Activated gamma-delta T cell treated with anti-CD3 and anti-CD28 coated beads, Interleukin-2, amount 50 U/mL, for 16 hours (primary cell): ENCODE measurements around the gene KIF11.
"Not testable (repeated sequence)": the region's sequence is repeated elsewhere in the genome, so short reads cannot be mapped to it uniquely, and the experiment has no call there.

ENCODE experiments used
- DNase-seq: peaks from one replicate; pipeline ENCODE4 v3.0.0-alpha.2; 2020; ENCODE audit warnings: low read depth

The KIF11 gene

DNA sequence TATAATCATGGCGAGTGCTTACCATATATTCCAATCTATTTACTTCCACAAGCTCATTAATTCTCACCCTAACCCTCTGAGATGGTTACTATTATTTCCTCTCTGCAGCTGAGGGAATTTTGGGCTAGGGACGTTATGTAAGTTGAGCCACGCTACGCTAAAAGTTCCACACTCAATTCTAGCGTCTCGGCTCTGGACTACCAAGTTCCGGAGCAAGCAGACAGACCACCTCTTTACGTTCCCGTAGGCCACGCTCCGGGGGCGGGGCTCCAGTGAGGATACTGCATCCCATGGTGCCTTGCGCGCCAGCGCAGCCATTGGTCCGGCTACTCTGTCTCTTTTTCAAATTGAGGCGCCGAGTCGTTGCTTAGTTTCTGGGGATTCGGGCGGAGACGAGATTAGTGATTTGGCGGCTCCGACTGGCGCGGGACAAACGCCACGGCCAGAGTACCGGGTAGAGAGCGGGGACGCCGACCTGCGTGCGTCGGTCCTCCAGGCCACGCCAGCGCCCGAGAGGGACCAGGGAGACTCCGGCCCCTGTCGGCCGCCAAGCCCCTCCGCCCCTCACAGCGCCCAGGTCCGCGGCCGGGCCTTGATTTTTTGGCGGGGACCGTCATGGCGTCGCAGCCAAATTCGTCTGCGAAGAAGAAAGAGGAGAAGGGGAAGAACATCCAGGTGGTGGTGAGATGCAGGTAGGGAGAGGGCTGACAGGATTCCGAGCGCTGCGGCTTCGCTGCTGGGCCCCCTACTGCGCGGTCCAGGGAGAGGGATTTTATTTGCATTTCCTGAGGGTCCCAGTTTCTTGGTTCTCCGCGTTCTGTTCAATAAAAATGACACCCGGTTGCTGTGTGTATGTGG is at the start of gene KIF11:
KIF11 (plus strand) TSS at position 370 of the 858 bp plus-strand sequence; CDS start at position 616, 246 bp downstream.
- peak; percentile 93 for DNase-seq

DNA sequence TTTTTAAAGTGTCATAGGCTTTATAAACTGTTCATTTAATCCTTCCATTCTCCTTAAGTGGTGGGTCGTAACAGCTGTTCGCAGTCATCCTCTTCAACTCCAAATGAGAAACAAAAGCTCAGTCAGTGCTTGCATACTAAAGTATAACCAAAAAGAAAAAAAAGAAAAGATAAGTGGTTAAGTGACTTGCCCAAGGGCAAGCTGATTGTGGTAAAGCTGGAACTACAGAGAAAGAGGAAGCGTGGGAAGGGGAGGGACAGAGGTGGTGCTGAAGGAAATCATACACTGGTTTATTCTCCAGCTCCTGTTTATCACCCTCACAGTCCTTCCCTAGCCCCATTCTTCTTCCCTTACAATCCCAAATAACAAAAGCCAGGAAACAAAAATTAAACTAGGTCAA is 48.6 kb upstream of the KIF11 start:
- no peak for DNase-seq

DNA sequence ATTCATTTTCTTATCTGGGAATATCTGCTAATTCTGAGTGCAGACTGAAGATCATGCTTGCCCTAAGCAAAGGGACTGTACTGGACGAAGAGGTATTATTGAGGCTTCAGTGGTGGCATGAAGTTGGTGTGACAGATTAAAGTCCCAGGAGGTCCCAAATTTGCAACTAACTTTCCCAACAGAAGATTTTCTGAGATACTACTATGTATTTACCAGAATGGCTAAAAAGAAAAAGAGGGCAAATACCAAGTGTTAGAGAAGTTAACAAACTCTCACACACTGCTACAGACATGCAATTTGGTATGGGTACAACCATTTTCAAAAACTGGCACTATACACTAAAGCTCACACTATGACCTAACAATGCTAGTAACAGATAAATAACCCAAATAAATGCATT is 47.4 kb upstream of the KIF11 start:
- no peak for DNase-seq

DNA sequence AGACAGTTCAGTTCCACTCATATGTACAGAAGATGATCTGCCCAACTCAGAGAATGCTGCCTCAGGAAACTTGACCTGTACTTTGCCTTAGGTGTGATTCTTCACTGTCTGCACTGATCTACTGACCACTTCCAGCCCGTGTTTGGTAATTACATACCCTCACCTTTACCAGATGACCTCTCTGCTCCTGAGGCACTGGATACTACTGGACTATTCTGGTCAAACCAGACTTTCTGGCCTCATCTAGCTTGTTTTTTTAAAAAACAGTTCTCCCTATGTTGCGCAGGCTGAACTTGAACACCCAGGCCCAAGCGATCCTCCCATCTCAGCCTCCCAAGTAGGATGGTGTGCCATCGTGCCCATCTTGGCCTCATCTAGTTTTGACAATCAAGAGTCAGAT is 45.3 kb upstream of the KIF11 start:
- DNase-seq: no peak

DNA sequence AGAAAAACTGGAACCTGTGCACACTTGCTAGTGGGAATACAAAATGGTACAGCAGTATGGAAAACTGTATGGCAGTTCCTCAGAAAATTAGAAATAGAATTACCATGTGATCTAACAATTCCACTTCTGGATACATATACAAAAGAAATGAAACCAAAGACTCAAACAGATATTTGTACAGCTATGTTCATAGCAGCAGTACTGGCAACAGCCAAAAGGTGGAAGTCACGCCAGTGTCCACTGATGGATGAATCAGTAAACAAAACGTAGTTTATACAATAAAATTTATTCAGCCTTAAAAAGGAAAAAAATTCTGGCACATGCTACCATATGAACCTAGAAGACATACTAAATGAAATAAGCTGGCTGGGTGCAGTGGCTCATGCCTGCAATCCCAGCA is 42.0 kb upstream of the KIF11 start:
- DNase-seq: no peak

DNA sequence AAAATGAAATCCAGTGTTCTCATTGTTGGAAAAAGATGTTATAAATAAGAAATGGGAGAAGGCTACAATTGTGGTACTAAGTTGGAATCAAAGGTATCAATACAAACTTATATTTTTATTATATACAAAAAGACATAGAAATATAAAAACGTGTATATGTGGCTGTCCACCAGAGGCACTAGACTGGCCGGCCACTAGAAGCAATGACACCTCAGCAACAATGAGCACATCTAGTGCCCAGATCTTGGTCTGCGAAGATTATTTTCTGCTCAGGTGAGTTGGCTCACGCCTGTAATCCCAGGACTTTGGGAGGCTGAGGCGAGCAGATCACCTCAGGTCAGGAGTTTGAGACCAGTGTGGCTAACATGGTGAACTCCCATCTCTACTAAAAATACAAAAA is 40.6 kb upstream of the KIF11 start:
- DNase-seq: no peak

DNA sequence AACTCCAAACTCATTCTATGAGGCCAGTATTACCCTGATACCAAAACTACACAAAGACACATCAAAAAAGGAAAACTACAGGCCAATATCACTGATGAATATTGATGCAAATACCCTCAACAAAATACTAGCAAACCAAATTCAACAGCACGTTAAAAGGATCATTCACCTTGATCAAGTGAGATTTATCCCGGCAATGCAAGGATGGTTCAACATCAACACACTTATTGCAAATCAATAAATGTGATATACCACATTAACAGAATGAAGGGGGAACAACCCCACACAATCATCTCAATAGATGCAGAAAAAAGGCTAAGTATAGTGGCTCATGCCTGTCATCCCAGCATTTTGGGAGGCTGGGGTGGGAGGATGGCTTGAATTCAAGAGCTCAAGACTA is 39.0 kb upstream of the KIF11 start:
- DNase-seq: no peak

DNA sequence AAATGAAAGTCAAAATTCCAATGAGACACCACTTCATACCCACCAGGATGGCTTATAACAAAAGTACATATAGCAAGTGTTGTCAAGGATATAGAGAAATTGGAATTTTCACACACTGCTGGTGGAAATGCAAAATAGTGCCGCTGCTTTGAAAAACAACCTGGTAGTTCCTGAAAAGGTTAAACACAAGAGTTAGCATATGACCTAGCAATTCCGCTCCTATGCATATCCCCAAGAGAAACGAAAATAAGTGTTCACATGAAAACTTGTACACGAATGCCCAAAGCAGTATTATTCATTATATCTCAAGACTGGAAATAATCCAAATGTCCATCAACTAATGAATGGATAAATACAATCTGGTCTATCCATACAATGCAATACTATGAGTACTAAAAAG is 33.9 kb upstream of the KIF11 start:
- no peak for DNase-seq

DNA sequence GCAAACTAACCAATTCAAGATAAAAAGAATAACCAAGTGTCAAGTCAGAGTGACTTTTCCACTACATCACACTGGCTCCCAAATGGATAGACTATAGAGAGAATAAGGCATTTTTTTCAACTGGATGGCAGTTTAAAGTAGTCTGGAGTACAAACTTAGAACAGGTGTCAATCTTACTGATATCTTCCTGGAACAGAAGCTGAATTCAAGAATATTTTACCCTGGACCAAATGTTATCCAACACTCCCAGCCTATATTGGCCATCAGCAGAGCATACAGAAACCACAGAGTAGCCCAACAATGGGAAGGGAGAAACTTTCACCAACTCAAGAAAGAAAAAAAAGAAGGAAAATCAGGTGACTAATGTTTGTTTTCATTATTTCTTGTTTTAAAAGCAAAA is 30.5 kb upstream of the KIF11 start:
- no peak for DNase-seq

DNA sequence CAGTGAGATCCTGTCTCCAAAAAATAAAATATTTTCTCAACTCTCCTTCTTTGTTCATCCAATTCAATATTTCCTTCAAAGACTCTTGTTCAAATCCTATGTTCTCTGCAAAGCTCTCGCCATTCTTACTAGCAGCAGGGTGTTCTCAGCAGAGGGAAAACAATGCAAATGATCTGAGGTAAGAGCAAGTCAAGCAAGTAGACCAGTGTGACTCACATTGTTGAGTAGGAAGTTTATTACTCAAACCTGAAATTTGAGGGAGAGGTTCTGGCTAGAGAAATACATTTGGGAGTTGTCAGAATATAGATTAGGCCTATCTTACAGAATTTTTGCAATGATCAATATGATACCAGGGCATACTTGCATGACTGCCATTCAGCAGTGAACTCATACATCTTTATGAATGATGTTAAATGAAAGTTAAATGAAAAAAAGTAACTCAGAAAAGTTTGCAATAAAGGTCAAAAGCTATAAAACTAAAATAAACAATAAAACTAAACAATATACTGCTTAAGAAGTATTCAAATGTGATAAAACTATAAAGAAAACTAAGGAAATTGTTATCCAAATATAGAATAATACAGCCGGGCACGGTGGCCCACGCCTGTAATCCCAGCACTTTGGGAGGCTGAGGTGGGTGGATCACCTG is 24.9 kb upstream of the KIF11 start:
- DNase-seq: no peak

DNA sequence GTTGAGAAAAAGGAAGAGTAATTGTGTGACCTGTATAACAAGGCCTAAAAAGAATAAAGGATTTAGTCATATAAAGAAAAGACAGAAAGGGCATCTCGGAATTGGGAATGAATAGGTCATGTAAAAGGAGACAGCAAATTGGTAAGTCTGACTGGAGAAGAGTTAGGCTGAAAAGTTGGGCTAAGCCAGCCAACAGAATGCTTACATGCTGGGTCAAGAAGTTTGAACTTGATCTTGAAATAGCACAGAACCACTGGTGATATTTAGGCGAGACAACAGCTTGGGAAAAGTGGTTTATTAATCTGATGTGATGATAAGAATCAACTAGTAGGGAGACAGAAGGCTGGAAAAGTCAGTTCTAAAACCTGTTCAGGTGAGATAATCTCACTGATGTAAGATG is 23.9 kb upstream of the KIF11 start:
- no peak for DNase-seq

DNA sequence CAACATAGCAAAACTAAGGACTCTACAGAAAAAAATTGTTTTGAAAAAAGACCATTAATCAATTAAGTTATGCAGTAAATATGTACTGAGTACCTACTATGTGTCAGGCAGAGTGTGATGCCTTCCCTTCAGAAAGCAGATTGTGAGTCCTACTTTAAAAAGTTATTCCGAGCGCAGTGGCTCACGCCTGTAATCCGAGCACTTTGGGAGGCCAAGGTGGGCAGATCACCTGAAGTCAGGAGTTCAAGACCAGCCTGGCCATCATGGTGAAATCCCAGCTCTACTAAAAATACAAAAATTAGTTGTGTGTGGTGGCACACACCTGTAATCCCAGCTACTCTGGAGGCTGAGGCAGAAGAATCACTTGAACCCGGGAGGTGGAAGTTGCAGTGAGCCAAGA is 23.3 kb upstream of the KIF11 start:
- DNase-seq: not testable (repeated sequence)

DNA sequence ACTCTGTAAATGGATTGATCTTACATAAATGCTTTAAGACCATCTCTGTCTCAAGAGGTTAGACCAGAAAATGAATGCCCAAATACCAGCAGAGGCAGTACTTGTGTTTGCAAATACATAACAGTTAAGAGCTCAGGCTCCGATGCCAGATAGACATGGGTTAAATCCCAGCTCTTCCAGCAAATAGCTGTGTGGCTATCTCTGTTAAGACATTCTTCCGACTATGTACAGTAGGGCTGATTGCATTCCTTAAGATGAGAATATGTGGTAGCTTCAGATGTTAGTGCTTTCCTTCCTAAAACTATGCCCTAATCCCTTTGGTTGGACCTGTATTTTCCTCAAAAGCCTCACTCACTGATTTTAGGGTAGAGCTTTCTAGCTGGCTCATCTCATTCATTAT is 21.3 kb upstream of the KIF11 start:
- DNase-seq: no peak

DNA sequence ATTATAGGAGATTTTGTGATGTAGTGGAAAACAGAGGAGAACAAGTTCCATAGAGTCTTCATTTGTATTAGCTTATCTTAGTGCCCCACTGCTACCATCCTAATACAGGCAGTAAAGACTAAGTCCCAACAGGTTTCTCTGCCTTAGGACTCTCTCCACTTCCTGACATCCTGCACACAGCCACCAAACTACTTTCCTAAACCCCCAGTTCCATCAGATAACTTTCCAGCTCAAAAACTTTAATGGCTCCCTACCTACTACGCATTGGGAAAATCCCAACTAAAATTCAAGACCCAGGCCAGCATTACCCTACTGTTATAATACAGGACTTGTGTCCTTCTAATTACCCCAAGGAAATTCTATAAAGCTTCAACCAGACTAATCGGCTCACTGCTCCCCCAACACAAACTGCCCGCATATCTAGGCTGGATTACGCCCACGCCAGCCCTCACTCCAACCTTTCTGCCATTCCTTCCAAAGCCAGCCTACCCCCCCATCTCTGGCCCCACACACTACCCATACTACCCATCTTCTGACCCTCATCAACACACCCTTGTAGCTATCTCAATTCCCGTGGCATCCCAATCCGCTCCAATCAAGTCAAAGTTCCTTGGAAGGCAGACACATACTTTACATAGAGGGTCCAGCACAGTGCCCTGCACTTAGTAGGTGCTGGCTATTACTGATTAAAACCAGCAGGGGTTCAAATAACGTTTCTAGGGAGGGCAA is 20.4 kb upstream of the KIF11 start:
- no peak for DNase-seq

DNA sequence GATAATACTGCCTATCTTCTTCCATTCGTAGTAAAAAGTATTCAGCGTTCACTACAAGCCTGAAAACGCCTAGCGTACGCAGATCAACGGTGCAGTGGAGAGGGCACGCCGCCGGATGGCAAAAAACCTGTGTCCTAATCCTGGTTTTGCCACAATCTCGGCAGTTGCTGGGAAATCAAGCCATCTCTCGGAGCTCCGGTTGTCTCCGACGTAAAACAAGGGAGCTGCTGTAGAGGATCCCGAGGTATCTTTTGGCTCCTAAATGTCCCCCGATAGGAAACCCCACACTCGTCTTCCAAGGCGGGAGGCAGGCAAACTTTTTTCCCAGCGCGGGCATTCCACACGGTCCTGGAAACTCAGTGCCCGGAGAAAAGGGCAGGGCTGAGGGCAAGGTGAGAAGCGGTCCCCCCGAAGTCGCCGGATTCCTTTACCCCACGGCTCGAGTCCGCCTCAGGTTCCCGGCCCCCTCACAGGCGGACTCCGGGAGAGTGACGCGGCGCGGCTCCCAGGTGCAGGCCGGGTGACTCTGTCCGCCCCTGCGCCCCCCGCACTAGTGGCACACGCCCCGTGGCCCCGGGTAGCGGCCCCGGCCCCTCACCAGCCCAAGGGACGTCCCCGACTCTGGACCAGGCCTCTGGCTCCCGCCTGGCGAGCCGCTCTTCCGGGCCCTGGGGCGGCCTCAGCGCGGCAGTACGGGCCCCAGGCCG is 19.7 kb upstream of the KIF11 start:
- no peak for DNase-seq

DNA sequence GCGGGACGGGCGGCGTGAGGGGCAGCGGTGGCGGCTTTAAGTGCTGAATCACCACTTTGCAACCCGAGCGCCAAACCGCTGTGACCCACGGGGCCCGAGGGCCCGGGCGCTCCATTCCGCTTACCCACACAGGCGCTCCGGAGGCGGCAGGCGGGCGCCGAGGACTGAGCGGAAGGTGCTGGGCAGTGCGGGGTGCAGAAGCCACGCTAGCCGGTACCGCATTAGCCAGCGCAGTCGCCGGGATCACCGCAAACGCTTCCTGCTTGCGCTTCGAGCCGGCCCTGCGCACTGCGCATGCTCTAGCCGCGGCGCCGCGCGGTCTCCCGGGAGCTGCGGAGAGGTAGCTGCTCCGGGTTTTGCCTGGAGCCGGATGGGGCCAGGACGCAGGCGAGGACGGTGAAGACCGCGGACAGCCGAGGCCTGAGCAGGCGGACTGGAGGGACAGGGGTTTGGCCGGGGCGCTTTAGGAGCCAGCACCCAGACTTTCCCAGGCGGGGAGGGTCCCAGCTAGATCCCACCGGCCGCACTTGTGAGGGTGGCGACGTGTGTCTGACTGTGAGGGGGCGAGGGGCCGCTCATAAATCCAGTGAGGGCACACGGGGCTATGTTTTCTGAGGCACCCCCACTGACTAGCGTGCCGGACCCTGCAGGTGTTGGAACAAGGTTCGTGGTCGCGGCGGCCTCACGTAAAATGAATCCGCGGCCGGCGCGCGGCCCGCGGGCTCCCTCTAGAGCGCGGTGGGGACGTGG is 19.0 kb upstream of the KIF11 start, which contains the start of gene IDE:
IDE (minus strand) TSS at position 296 of the 750 bp plus-strand sequence; CDS start at position 222, 74 bp downstream.
- DNase-seq: peak; percentile 58

DNA sequence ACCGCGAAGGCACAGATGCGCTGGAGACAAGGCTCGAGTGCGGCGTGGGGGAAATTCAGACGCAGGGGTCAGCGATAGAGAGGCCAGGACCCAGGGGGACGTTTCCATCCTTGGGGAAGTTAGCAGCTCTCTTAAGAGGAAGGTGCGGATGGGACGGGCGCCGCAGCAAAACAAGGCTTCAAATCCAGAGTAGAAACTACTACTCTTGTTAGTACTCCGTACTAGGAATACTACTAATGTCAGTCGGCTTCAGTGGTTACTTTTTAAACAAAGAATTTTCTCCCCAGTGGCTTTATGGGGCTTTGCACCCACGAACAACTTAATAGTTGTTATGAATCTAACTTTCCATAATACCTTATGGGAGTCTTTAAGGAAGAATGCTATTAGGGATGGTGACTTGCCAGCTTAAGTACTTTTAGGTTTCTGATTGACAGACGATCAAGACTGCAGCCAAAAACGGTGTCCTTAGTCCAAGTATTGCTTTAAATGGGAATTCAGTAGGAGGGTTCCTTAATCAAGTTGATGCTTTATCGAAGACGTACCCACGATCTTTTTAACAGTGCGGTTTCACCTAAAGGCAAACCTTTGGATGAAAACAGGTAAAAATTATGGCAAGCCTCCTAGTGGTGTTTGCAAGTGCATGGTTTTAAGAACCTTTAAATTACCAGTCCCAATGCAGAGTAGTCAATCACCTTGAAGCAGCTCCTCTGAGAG is 18.2 kb upstream of the KIF11 start:
- DNase-seq: no peak

DNA sequence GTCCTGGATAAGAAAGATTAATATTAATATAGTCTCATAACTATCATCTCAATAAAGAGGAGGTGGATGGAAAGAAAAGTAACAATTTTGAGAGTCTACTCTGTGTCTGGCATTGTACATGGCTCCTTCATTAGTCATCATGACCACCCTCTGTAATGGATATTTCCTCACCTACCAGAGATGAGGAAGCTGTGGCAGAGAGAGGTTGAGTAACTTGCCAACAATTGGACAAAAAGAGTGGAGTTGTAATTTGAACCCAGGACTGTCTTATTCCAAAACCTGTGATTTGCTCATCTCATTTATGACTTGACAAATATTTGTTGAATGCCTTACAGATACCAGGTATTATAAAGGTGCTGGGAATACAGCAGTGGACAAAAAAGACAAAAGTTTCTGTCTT is 17.0 kb upstream of the KIF11 start:
- DNase-seq: no peak

DNA sequence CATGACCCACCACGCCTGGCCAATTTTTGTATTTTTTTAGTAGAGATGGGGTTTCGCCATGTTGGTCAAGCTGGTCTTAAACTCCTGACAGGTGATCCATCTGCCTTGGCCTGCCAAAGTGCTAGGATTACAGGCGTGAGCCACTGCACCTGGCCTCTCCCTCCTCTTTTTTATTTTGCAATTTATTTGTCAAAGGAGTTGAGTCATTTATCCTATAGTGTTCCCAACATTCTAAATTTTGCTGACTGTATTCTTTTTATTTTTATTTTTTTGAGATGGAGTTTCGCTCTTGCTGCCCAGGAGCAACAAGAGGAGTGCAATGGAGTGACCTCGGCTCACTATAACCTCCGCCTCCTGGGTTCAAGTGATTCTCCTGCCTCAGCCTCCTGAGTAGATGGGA is 10.6 kb upstream of the KIF11 start:
- not testable (repeated sequence) for DNase-seq

DNA sequence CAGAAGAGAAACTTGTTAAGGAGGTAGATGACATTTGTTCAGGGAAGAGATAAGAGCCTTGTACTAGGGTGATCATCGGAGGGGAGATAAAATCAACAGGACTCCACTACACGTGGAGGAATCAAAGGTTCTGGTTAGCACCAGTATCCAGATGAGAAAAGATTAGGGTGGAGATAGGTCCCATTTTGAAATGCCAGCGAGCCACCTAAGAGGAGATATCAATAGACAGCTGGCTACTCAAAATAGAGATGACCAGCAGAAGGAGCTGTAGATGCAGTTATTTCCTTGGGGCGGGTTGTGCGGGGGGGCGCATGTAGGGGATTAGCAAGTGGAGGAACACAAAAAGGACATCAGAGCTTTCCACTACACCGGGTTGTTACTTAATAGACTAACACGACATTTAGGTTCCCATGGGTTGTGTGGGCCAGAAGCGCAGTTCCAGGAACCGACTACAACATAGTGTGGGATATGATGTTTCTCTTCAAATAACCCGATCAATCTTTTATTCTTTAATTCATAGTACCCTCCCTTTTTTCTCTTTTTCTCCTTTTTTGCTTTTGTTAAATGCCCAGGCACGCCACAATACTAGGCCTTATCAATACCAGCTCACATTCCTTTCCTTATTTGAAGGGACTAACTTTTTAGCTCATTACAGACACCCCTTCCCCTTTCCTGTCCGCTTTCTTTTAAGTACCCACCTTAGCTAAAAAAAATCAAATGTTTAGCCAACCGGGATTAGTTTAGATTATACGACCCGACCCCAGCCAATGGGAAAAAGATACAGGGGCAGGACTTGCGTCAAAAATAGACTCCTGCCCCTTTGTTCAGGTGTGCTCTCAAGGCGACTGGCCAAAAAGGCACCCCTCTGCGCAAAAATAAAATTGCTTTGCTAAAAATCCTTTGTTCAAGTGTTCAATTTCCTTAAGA is 2.0 kb upstream of the KIF11 start:
- no peak for DNase-seq
